Thyroid gland (tissue), 4 donors: ENCODE measurements around the gene DCAF6. TPM values are rescaled to one million over a fixed set of nuclear protein-coding genes. Genes with fewer than 3 reads are reported as not detected.

Experiments
- DNase-seq, 2 donors: peaks; one replicate each; pipeline ENCODE4 v3.0.0-alpha.2; 2019
- H3K27ac ChIP-seq, 3 donors: fragments of 200-600 bp; sonication (generic); 1 replicate in 2 of 3; 2 replicates in 1 of 3; pipeline ENCODE4 v1.5.1; 2016 to 2019; ENCODE audit warnings: mild to moderate bottlenecking in 1 of 3, moderate library complexity in 1 of 3
- H3K27me3 ChIP-seq: fragments of 200-600 bp; sonication (generic); one replicate; pipeline ENCODE4 v1.5.1; 2019
- H3K36me3 ChIP-seq, 2 donors: fragments of 200-600 bp; sonication (generic); one replicate each; pipeline ENCODE4 v1.5.1; 2016 to 2019
- H3K4me1 ChIP-seq, 2 donors: fragments of 200-600 bp; sonication (generic); one replicate each; pipeline ENCODE4 v1.5.1; 2017 to 2019
- H3K4me3 ChIP-seq, 3 donors: fragments of 200-600 bp; sonication (generic); replicated peaks in 1 of 3; 1 replicate in 2 of 3; 2 replicates in 1 of 3; pipeline ENCODE4 v1.5.1; 2016; ENCODE audit warnings: mild to moderate bottlenecking in 1 of 3
- H3K9me3 ChIP-seq: fragments of 200-600 bp; sonication (generic); one replicate; pipeline ENCODE4 v1.5.1; 2017
- CTCF ChIP-seq, 6 experiments: fragments of 200-600 bp in 3 of 6; fragments of 450-650 bp in 3 of 6; sonication (generic) in 3 of 6; IDR thresholded peaks; one replicate each; pipeline ENCODE4 v1.5.1; 2016 to 2019; ENCODE audit warnings: antibody characterized with exemption in 6 of 6, mild to moderate bottlenecking in 2 of 6, inconsistent platforms in 1 of 6, moderate library complexity in 1 of 6
- POLR2A ChIP-seq, 2 donors: fragments of 450-650 bp; IDR thresholded peaks; one replicate each; pipeline ENCODE4 v1.6.1; 2017; ENCODE audit warnings: antibody characterized with exemption in 2 of 2, mild to moderate bottlenecking in 2 of 2, moderate library complexity in 1 of 2
- WGBS, 2 donors: methylation state at CpG; one replicate each; pipeline ENCODE4 v1.1.5; 2017; 5-methylcytosine and 5-hydroxymethylcytosine counted together
- intact Hi-C: fragments of 100-400 bp; cut with DNase I; formaldehyde crosslinking; loops from one replicate; pipeline ENCODE4 v1.15.1; 2023
- total RNA-seq, 4 donors: library from RNA; depleted of rRNA; stranded (reverse); fragments of >200 nt; gene quantifications; one replicate each; pipeline ENCODE4 v1.2.3, GENCODE V29; 2016

DCAF6 gene
- total RNA-seq, 4 donors from 2014 or later: 73.7 to 88.7 (median 79.2) TPM

- no peak overlapping the region for H3K4me3 ChIP-seq
- TF ChIP-seq POLR2A (IDR thresholded peaks at IDR 0.05) (no peak), CTCF (IDR thresholded peaks at IDR 0.05) (no peak)
- H3K27me3 ChIP-seq: no peaks in the 10 kb centered on the region
- DNase-seq: no peak
- no peaks in the 10 kb centered on the region for H3K9me3 ChIP-seq
- WGBS, 2 donors: 90 to 93% methylated on average over 2 of the region's 2 CpGs
- H3K4me1 ChIP-seq: peaks cover 6 to 8% of the 10 kb centered on the region in 2 donors
- H3K36me3 ChIP-seq: peaks cover 4 to 7% of the 10 kb centered on the region in 2 donors
- H3K27ac ChIP-seq: no peak overlapping the region
- intact Hi-C loops: no loop called here
These were observed 11.2 kb downstream of the DCAF6 start for GRCh38 chr1:167947733-167948132.

GRCh38 chr1:167949785-167950184, 13.3 kb downstream of the DCAF6 start:
- Histone ChIP-seq H3K27ac (no peak overlapping the region), H3K9me3 (no peaks in the 10 kb centered on the region), H3K4me3 (no peak overlapping the region), H3K36me3 (peaks cover 7 to 18% of the 10 kb centered on the region in 2 donors), H3K27me3 (no peaks in the 10 kb centered on the region), H3K4me1 (peaks cover 6 to 8% of the 10 kb centered on the region in 2 donors)
- DNase-seq: no peak
- TF ChIP-seq CTCF (IDR thresholded peaks at IDR 0.05) (no peak), POLR2A (IDR thresholded peaks at IDR 0.05) (no peak)
- WGBS, 2 donors: 96 to 97% methylated on average over 3 of the region's 3 CpGs
- intact Hi-C loops: no loop called here

GRCh38 chr1:167950569-167950968, 14.1 kb downstream of the DCAF6 start:
- H3K9me3 ChIP-seq: no peaks in the 10 kb centered on the region
- WGBS, 2 donors: 67% methylated on average over 1 of the region's 1 CpG

GRCh38 chr1:167955915-167956314, 19.4 kb downstream of the DCAF6 start:
- no peaks in the 10 kb centered on the region for H3K4me1 ChIP-seq
- intact Hi-C loops: no loop called here
- H3K36me3 ChIP-seq: peaks cover 7 to 20% of the 10 kb centered on the region in 2 donors
- H3K9me3 ChIP-seq: no peaks in the 10 kb centered on the region
- no peak overlapping the region for H3K4me3 ChIP-seq
- H3K27ac ChIP-seq: no peak overlapping the region
- H3K27me3 ChIP-seq: no peaks in the 10 kb centered on the region
- DNase-seq: no peak
- TF ChIP-seq CTCF (IDR thresholded peaks at IDR 0.05) (no peak), POLR2A (IDR thresholded peaks at IDR 0.05) (no peak)
- 97% methylated on average over 2 of the region's 2 CpGs for WGBS, 2 donors

More at GRCh38 chr1:167950569-167950968, 14.1 kb downstream of the DCAF6 start:
- Histone ChIP-seq H3K4me1 (peaks cover 6 to 8% of the 10 kb centered on the region in 2 donors), H3K27me3 (no peaks in the 10 kb centered on the region), H3K27ac (no peak overlapping the region), H3K36me3 (peaks cover 7 to 20% of the 10 kb centered on the region in 2 donors), H3K4me3 (no peak overlapping the region)
- DNase-seq: no peak
- TF ChIP-seq POLR2A (IDR thresholded peaks at IDR 0.05) (no peak), CTCF (IDR thresholded peaks at IDR 0.05) (no peak)
- intact Hi-C loops: no loop called here

- no peaks in the 10 kb centered on the region for H3K9me3 ChIP-seq
- intact Hi-C loops: no loop called here
- H3K27me3 ChIP-seq: no peaks in the 10 kb centered on the region
- peaks cover 0 to 16% of the 10 kb centered on the region in 2 donors for H3K36me3 ChIP-seq
- H3K27ac ChIP-seq: no peak overlapping the region
- TF ChIP-seq CTCF (IDR thresholded peaks at IDR 0.05): no peak
- no peak for TF ChIP-seq POLR2A (IDR thresholded peaks at IDR 0.05)
- H3K4me1 ChIP-seq: no peaks in the 10 kb centered on the region
- H3K4me3 ChIP-seq: no peak overlapping the region
- no peak for DNase-seq
These were observed 21.2 kb downstream of the DCAF6 start for GRCh38 chr1:167957710-167958109.
